OCI-LY1 (cell line): Measurements from ENCODE around the gene SLC9A6.

Source experiments
- H2AFZ ChIP-seq: fragments of 200-600 bp; sonication (generic), shearing (Covaris generic); 2 replicates; pipeline ENCODE4 v1.6.0; 2014; ENCODE audit warnings: antibody characterized with exemption, mild to moderate bottlenecking, low read length
- H3F3A ChIP-seq: fragments of 200-600 bp; sonication (generic), shearing (Covaris generic); 2 replicates; pipeline ENCODE4 v1.6.0; 2014; ENCODE audit warnings: mild to moderate bottlenecking, antibody characterized with exemption, low read length, moderate library complexity; ENCODE audit not compliant: insufficient read depth
- H3K27ac ChIP-seq: fragments of 200-600 bp; sonication (generic); 2 replicates; pipeline ENCODE4 v1.5.1; 2014; ENCODE audit warnings: low read length, mixed run types, mild to moderate bottlenecking, low read depth; ENCODE audit not compliant: poor library complexity, severe bottlenecking
- H3K27me3 ChIP-seq: fragments of 200-600 bp; sonication (generic); 2 replicates; pipeline ENCODE4 v1.6.0; 2014; ENCODE audit warnings: antibody characterized with exemption, mild to moderate bottlenecking, low read length, moderate library complexity; ENCODE audit not compliant: insufficient read depth
- H3K36me3 ChIP-seq: fragments of 200-600 bp; sonication (generic); 2 replicates; pipeline ENCODE4 v1.6.1; 2014; ENCODE audit warnings: mild to moderate bottlenecking, antibody characterized with exemption, low read length, moderate library complexity, mixed read lengths; ENCODE audit not compliant: insufficient read depth
- H3K4me1 ChIP-seq: fragments of 200-600 bp; sonication (generic); 2 replicates; pipeline ENCODE4 v1.5.1; 2014; ENCODE audit warnings: mild to moderate bottlenecking, low read length, moderate library complexity; ENCODE audit not compliant: insufficient read depth, severe bottlenecking
- H3K4me2 ChIP-seq: fragments of 200-600 bp; sonication (generic), shearing (Covaris generic); 2 replicates; pipeline ENCODE4 v1.6.1; 2014; ENCODE audit warnings: low read length
- H3K4me3 ChIP-seq: fragments of 200-600 bp; sonication (generic); 2 replicates; pipeline ENCODE4 v1.5.1; 2014; ENCODE audit warnings: low read length, low read depth, mild to moderate bottlenecking, mixed read lengths; ENCODE audit not compliant: poor library complexity, severe bottlenecking
- H3K79me2 ChIP-seq: fragments of 200-600 bp; shearing (Covaris generic); 2 replicates; pipeline ENCODE4 v1.6.1; 2016; ENCODE audit warnings: mixed run types, low read length, mixed read lengths; ENCODE audit not compliant: insufficient read depth
- H3K9ac ChIP-seq: fragments of 200-600 bp; sonication (generic), shearing (Covaris generic); 2 replicates; pipeline ENCODE4 v1.6.1; 2014; ENCODE audit warnings: mild to moderate bottlenecking, low read length, mixed read lengths
- H3K9me2 ChIP-seq: fragments of 200-600 bp; sonication (generic), shearing (Covaris generic); 2 replicates; pipeline ENCODE4 v1.6.1; 2014; ENCODE audit warnings: low read depth, mild to moderate bottlenecking, low read length, mixed read lengths
- H3K9me3 ChIP-seq: fragments of 200-600 bp; shearing (Covaris generic); 2 replicates; pipeline ENCODE4 v1.6.1; 2014; ENCODE audit warnings: low read length, mixed read lengths
- H4K20me1 ChIP-seq: fragments of 200-600 bp; sonication (generic), shearing (Covaris generic); 2 replicates; pipeline ENCODE4 v1.6.0; 2016; ENCODE audit warnings: mild to moderate bottlenecking, low read length; ENCODE audit not compliant: insufficient read depth
- CTCF ChIP-seq: fragments of 200-600 bp; sonication (generic), shearing (Covaris generic); IDR thresholded peaks from 2 replicates; pipeline ENCODE4 v1.5.1; 2017; ENCODE audit warnings: mild to moderate bottlenecking, antibody characterized with exemption, low read length, moderate library complexity, mixed read lengths
- EZH2 ChIP-seq: fragments of 200-600 bp; sonication (generic), shearing (Covaris generic); IDR thresholded peaks from 2 replicates; pipeline ENCODE4 v1.8.0; 2017; ENCODE audit warnings: borderline replicate concordance, mixed run types, mild to moderate bottlenecking, antibody characterized with exemption, low read length, moderate library complexity, mixed read lengths

Gene SLC9A6

DNA sequence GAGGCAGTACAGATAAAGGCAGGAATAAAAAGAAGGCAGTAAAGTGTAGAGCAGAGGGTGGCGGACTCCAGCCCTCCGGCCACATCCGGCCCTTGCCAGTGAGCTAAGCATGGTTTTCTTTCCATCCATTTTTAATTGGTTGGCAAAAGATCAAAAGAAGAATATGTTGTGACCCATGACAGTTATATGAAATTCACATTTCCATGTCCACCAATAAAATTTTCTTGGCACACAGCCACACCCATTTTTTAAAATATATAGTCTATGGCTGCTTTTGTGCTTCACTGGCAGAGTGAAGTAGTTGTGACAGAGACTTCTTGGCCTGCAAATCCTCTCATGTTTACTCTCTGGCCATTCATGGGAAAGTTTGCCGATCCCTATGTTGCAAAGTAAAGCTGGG lies 29.8 kb downstream of the SLC9A6 start:
- Histone ChIP-seq H4K20me1 (no peaks in the 10 kb centered on the region), H2AFZ (no peak overlapping the region), H3F3A (no peaks in the 10 kb centered on the region), H3K4me2 (no peak overlapping the region), H3K36me3 (peaks cover 7% of the 10 kb centered on the region; the same call in 1 of the 2 replicates), H3K79me2 (no peaks in the 10 kb centered on the region), H3K9ac (no peak overlapping the region), H3K9me3 (no peaks in the 10 kb centered on the region), H3K9me2 (no peaks in the 10 kb centered on the region), H3K27ac (no peak overlapping the region), H3K27me3 (no peaks in the 10 kb centered on the region), H3K4me1 (no peaks in the 10 kb centered on the region), H3K4me3 (no peak overlapping the region)
- no peak for TF ChIP-seq CTCF
- TF ChIP-seq EZH2: no peak

- no peaks in the 10 kb centered on the region for H3K4me1 ChIP-seq
- no peak overlapping the region for H3K4me2 ChIP-seq
- no peaks in the 10 kb centered on the region for H3F3A ChIP-seq
- TF ChIP-seq EZH2 (no peak), CTCF (no peak)
- no peaks in the 10 kb centered on the region for H3K79me2 ChIP-seq
- H3K4me3 ChIP-seq: no peak overlapping the region
- no peak overlapping the region for H3K9ac ChIP-seq
- no peaks in the 10 kb centered on the region for H4K20me1 ChIP-seq
- H2AFZ ChIP-seq: no peak overlapping the region
- H3K9me2 ChIP-seq: no peaks in the 10 kb centered on the region
- H3K27me3 ChIP-seq: no peaks in the 10 kb centered on the region
- no peak overlapping the region for H3K27ac ChIP-seq
- H3K9me3 ChIP-seq: no peaks in the 10 kb centered on the region
- peaks cover 7% of the 10 kb centered on the region; the same call in 1 of the 2 replicates for H3K36me3 ChIP-seq
Measured at GRCh38 chrX:136016881-136017280, 31.6 kb downstream of the SLC9A6 start.

DNA sequence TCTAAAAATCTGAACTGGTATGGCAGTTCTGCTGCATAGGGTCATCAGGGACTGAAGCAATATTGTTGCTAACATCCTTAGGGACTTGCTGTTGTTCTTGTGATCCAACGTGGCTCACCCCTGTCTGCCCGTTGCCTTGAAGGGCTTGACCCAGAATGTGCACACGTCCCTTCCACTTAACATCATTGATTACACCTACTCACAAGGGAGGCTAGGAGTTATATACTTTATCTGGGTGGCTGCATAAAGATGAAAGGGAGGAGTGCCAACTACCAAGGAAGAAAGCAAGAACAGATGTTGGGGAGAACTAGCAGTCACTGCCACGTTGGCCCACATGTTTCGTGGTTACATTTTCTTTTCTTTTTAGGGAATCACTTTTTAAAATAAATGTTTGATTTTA lies 34.0 kb downstream of the SLC9A6 start:
- Histone ChIP-seq H3K4me1 (no peaks in the 10 kb centered on the region), H3K27me3 (no peaks in the 10 kb centered on the region), H3K9me3 (no peaks in the 10 kb centered on the region), H2AFZ (no peak overlapping the region), H3F3A (no peaks in the 10 kb centered on the region), H4K20me1 (no peaks in the 10 kb centered on the region), H3K79me2 (no peaks in the 10 kb centered on the region), H3K4me3 (no peak overlapping the region), H3K9ac (no peak overlapping the region), H3K4me2 (no peak overlapping the region), H3K36me3 (peaks cover 8% of the 10 kb centered on the region; the same call in 1 of the 2 replicates), H3K27ac (no peak overlapping the region), H3K9me2 (no peaks in the 10 kb centered on the region)
- TF ChIP-seq EZH2: no peak
- no peak for TF ChIP-seq CTCF
